ENCODE results near the gene CHRNE. TPM values are rescaled to one million over a fixed set of nuclear protein-coding genes. Genes with fewer than 3 reads are reported as not detected.
"Not testable (repeated sequence)": the region's sequence is repeated elsewhere in the genome, so short reads cannot be mapped to it uniquely, and the experiment has no call there.

Gene CHRNE
- total and polyA plus RNA-seq, 7 donors = 0.16 to 1.1 (median 0.34) TPM

DNA sequence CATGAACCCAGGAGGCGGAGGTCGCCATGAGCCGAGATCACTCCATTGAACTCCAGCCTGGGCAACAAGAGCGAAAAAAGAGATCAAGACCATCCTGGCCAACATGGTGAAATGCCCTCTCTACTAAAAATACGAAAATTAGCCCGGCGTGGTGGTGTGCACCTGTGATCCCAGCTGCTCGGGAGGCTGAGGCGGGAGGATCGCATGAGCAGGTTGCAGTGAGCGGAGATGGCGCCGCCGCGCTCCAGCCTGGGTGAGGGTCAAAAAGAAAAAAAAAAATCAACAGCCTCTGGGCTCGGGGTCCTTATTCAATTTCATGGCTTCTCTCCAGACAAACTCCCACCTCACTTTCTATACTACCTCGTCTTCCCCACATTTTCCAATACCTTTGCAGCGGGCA is 26.0 kb upstream of the CHRNE start:
- no peaks in the 10 kb centered on the region for H3K9me3 ChIP-seq
- DNase-seq (no peak), ATAC-seq (no peak)
- WGBS, 3 donors = 94 to 98% (median 96%) methylated on average over 18 of the region's 18 CpGs
- TF ChIP-seq, protein P1, sequence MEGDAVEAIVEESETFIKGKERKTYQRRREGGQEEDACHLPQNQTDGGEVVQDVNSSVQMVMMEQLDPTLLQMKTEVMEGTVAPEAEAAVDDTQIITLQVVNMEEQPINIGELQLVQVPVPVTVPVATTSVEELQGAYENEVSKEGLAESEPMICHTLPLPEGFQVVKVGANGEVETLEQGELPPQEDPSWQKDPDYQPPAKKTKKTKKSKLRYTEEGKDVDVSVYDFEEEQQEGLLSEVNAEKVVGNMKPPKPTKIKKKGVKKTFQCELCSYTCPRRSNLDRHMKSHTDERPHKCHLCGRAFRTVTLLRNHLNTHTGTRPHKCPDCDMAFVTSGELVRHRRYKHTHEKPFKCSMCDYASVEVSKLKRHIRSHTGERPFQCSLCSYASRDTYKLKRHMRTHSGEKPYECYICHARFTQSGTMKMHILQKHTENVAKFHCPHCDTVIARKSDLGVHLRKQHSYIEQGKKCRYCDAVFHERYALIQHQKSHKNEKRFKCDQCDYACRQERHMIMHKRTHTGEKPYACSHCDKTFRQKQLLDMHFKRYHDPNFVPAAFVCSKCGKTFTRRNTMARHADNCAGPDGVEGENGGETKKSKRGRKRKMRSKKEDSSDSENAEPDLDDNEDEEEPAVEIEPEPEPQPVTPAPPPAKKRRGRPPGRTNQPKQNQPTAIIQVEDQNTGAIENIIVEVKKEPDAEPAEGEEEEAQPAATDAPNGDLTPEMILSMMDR (IDR thresholded peaks at IDR 0.05) = no peak
- no peaks in the 10 kb centered on the region for H3K4me1 ChIP-seq
- H3K4me3 ChIP-seq = no peak overlapping the region
- peaks cover 0 to 19% of the 10 kb centered on the region in 2 donors for H3K36me3 ChIP-seq (ENCODE audit: insufficient read depth in 1 of 2, low read depth in 1 of 2)
- no peak overlapping the region for H3K27ac ChIP-seq
- no peaks in the 10 kb centered on the region for H3K27me3 ChIP-seq (ENCODE audit: insufficient read depth in 3 of 3, low read length in 2 of 3)
- intact Hi-C loops (cut with DNase I) = no loop called here

DNA sequence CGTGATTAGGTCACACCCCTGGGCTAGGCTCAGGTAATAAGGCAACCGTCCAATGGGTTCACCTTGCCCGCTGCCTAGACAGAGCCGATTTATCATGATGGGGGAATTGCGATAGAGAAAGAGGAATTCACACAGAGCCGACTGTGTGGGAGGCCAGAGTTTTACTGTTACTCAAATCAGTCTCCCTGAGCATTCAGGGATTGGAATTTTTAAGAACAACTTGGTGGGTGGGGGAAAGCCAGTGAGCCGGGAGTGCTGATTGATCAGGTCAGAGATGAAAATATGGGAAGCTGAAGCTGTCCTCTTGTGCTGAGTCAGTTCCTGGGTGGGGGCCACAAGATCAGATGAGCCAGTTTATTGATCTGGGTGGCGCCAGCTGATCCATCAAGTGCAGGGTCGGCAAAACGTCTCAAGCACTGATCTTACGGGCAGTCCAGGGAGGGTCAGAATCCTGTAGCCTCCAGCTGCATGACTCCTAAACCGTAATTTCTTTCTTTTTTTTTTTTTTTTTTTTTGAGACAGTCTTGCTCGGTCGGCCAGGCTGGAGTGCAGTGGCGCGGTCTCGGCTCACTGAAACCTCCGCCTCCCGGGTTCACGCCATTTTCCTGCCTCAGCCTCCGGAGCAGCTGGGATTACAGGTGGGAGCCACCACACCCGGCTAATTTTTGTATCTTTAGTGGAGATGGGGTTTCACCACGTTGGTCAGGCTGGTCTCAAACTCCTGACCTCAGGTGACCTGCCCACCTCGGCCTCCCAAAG is 23.9 kb upstream of the CHRNE start:
- H3K4me3 ChIP-seq; H3K4me1 ChIP-seq; ATAC-seq; H3K27ac ChIP-seq; intact Hi-C loops (cut with DNase I); H3K9me3 ChIP-seq; H3K27me3 ChIP-seq (ENCODE audit: insufficient read depth in 3 of 3, low read length in 2 of 3); DNase-seq: not testable (repeated sequence)
- H3K36me3 ChIP-seq (ENCODE audit: insufficient read depth in 1 of 2, low read depth in 1 of 2) = peaks cover 0 to 19% of the 10 kb centered on the region in 2 donors
- 82 to 86% (median 85%) methylated on average over 23 to 24 of the region's 24 CpGs for WGBS, 3 donors

DNA sequence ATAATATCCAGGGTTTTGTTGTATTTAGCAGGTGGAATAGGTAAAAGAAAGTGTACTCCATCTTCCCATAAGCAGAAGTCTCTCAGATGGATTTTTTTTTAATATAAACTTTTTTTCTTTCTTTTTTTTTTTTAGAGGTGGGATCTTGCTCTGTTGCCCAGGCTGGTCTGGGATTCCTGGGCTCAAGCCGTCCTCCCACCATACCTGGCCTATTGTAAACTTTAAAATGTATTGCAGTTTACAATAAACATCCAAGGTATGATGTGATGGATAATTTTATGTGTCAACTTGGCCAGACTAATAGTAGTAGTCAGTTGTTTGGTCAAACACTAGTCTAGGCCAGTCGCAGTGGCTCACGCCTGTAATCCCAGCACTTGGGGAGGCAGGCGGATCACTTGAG is 18.4 kb upstream of the CHRNE start:
- Histone ChIP-seq H3K4me1 (no peaks in the 10 kb centered on the region), H3K9me3 (no peaks in the 10 kb centered on the region), H3K36me3 (ENCODE audit: insufficient read depth in 1 of 2, low read depth in 1 of 2) (no peaks in the 10 kb centered on the region), H3K27me3 (ENCODE audit: insufficient read depth in 3 of 3, low read length in 2 of 3) (no peaks in the 10 kb centered on the region), H3K4me3 (no peak overlapping the region), H3K27ac (no peak overlapping the region)
- no peak for DNase-seq
- intact Hi-C loops (cut with DNase I) = no loop called here
- TF ChIP-seq, protein P1 (IDR thresholded peaks at IDR 0.05) = no peak
- 89 to 92% (median 91%) methylated on average over 4 of the region's 4 CpGs for WGBS, 3 donors
- no peak for ATAC-seq

DNA sequence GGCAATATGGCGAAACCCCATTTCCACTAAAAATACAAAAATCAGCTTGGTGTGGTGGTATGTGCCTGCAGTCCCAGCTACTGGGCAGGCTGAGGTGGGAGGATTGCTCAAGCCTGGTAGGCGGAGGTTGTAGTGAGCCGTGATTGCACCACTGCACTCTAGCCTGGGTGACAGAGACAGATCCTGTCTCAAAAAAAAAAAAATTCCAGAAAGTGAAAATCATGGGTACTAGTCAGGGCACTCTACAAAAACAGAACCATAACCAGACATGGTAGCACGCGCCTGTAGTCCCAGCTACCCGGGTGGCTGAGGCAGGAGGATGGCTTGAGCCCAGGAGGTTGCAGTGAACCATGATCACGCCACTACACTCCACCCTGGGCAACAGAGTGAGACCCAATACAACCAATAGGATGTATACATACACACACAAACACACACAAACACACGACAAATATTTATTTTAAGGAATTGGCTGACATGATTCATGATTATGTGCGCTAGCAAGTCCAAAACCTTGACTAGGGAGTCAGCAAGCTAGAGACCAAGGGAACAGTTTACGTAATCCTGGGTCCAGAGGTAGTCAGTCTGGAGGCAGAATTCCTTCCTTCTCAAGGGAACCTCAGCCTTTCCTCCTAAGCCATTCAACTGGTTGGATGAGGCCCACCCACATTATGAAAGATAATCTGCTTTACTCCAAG is 17.6 kb upstream of the CHRNE start:
- DNase-seq (no peak), ATAC-seq (peak in 1 of 4 donors; percentile 38)
- intact Hi-C loops (cut with DNase I) = no loop called here
- WGBS, 3 donors = 81 to 84% (median 83%) methylated on average over 10 of the region's 10 CpGs
- Histone ChIP-seq H3K4me1 (no peaks in the 10 kb centered on the region), H3K27me3 (ENCODE audit: insufficient read depth in 3 of 3, low read length in 2 of 3) (no peaks in the 10 kb centered on the region), H3K27ac (no peak overlapping the region), H3K36me3 (ENCODE audit: insufficient read depth in 1 of 2, low read depth in 1 of 2) (no peaks in the 10 kb centered on the region), H3K4me3 (no peak overlapping the region), H3K9me3 (no peaks in the 10 kb centered on the region)
- TF ChIP-seq, protein P1 (IDR thresholded peaks at IDR 0.05) = no peak

DNA sequence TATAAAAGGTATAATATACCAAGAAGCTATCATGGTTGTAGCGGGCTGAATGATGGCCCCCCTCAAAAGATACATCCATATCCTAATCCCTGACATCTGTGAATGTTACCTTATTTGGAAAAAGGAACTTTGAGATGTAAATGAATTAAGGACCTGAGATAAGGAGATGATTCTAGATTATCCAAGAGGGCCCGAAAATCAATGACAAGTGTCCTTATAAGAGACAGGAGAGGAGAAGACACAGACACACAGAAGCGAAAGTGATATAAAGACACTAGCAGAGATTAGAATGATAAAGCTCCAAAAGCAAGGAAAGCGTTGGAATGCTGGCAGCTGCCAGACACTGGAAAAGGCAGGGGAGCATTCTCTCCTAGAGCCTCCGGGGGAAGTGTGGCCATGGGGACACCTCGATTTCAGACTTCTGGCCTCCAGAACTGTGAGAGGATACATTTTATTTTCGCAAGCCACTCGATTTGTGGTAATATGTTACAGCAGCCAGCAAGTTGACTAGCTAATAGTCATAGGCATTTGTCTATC is 16.7 kb upstream of the CHRNE start:
- Histone ChIP-seq H3K9me3 (no peaks in the 10 kb centered on the region), H3K4me1 (no peaks in the 10 kb centered on the region), H3K27me3 (ENCODE audit: insufficient read depth in 3 of 3, low read length in 2 of 3) (no peaks in the 10 kb centered on the region), H3K36me3 (ENCODE audit: insufficient read depth in 1 of 2, low read depth in 1 of 2) (no peaks in the 10 kb centered on the region), H3K4me3 (no peak overlapping the region), H3K27ac (no peak overlapping the region)
- DNase-seq (no peak), ATAC-seq (no peak)
- 64 to 67% (median 65%) methylated on average over 8 of the region's 8 CpGs for WGBS, 3 donors
- TF ChIP-seq, protein P1 (IDR thresholded peaks at IDR 0.05) = no peak
- intact Hi-C loops (cut with DNase I) = no loop called here

DNA sequence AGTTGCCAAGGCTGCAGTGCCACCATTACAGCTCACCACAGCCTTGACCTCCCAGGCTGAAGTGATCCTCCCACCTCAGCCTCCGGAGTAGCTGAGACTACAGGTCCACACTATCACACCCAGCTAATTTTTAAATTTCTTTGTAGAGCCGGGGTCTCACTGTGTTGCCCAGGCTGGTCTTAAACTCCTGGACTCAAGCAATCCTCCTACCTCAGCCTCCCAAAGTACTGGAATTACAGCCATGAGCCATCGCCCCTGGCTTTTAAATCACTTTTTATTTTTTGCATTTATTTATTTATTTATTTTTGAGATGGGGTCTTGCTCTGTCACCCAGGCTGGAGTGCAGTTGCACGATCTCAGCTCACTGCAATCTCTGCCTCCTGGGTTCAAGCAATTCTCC is 11.7 kb upstream of the CHRNE start:
- intact Hi-C loops (cut with DNase I); H3K27ac ChIP-seq; H3K9me3 ChIP-seq; H3K4me3 ChIP-seq; H3K27me3 ChIP-seq (ENCODE audit: insufficient read depth in 3 of 3, low read length in 2 of 3); H3K4me1 ChIP-seq; ATAC-seq; DNase-seq; H3K36me3 ChIP-seq (ENCODE audit: insufficient read depth in 1 of 2, low read depth in 1 of 2): not testable (repeated sequence)
- 87 to 97% (median 94%) methylated on average over 4 of the region's 4 CpGs for WGBS, 3 donors
